Activated CD4-positive, CD25-positive, alpha-beta regulatory T cell (primary cell): ENCODE data around the gene GABBR1.

Experiments used
- DNase-seq, 4 experiments: peaks; one replicate each; lab custom pipeline; 2025; lab: John Stamatoyannopoulos, UW

GABBR1 gene

DNA sequence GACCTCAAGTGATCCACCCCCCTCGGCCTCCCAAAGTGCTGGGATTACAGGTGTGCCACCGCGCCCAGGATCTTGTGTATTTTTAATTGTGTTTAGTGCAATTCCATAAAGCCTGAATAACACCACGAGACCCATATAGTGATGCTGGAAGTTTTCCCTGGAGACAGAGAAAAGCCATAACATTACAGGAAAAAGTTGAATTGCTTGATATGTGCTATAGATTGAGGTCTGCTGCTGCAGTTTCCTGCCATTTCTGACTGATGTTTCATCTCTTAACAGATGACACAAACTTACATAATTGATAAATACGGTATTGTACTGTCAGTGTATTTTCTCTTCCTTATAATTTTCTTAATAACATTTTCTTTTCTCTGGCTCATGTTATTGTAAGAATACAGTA lies 66.1 kb downstream of the GABBR1 start:
- DNase-seq = no peak

DNA sequence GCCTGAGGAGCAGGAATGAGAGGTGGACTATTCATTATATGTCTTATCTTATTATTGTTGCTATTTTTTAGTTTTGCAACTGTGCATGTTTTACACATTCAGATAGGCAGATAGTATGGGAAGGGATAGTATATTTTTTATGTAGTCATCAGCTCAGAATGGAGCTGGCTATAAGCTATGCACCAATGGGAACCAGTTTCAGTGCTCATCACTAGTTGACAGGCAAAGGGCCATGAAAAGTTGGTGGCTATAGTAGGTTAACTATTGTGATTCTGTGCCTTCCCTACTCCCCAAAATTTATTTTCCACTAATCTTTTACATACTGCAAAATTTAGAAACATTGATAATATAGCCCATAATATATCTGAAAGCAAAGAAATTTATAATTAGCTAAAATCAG lies 68.1 kb downstream of the GABBR1 start:
- no peak for DNase-seq

DNA sequence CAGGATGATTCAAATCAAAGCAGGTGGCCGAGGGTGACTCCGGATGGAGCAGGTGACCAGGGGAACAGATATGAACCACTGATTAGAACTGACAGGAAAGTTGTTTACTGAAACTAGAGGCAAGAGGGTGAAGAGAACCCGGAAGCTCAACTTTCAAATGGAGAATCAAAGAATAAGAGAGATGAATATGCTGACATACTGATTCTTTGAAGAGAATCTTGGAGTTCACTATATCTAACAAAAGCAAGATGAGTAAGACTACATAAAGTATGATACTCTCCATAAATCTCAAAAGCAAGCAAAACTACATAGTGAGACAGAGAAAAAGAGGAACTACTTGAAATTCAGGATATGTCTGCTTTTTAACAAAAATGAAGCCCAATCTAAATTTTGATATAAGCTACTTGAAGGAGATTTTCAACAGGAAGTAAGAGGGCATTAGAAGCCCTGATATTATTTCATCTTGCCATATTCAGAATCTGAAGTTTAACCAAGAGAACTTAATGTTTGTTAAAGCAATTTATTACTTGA lies 69.5 kb downstream of the GABBR1 start:
- DNase-seq = no peak

GRCh38 chr6:29561606-29562181 lies 71.3 kb downstream of the GABBR1 start:
- DNase-seq = no peak

GRCh38 chr6:29561091-29561490 lies 71.9 kb downstream of the GABBR1 start:
- no peak for DNase-seq

DNA sequence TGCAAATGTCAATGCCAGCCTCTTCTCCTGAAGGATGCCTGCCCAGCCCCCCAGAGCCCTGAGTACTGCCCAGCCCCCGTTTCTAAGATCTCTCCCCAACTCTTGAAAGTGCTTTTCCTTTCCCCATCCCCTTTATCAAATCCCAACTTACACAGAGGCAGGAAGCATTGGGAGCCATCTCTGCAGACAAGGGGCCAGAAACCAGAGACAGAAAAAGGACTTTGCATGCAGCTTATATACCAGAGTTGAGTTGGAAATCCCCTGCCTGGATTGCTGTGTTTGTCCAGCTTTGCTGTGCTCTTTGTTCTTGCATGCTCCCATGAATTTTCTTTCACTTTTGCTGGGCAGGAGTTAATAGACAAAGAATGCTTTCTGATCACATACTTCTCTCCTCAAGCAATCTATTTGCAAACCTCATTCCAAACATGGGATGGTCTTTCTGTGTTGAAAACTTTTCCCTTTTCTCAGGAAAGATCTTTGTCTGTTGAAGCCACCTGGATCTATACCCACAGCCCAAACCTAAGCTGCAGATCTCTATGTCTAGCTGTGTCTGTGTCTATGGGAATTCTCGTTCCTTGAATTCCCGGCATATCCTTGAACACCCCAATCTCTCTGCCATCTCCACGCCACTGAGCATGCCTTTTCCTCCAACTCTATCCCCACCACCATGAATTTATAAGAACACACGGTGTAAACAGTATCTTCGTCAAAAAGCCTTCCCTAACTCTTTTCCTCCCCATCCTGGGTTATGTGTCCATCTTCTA lies 73.3 kb downstream of the GABBR1 start, which contains the start of gene UBD:
UBD (minus strand) TSS at position 209 of the 764 bp plus-strand sequence; CDS start at position 178, 31 bp downstream.
- DNase-seq = no peak

DNA sequence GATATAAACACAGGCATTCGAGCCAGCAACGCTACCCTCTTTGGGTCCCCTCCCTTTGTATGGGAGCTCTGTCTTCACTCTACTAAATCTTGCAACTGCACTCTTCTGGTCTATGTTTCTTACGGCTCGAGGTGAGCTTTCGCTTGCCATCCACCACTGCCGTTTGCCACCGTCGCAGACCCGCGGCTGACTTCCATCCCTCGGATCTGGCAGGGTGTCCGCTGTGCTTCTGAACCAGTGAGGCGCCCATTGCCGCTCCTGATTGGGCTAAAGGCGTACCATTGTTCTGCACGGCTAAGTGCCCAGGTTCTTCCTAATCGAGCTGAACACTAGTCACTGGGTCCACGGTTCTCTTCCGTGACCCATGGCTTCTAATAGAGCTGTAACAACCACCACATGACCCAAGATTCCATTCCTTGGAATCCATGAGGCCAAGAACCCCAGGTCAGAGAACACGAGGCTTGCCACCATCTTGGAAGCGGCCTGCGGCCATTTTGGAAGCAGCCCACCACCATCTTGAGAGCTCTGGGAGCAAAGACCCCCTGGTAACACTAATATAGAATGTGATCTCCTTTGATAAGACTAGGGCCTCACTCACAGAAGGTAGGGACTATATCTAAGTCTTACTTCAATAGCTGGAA lies 74.4 kb downstream of the GABBR1 start:
- no peak for DNase-seq

DNA sequence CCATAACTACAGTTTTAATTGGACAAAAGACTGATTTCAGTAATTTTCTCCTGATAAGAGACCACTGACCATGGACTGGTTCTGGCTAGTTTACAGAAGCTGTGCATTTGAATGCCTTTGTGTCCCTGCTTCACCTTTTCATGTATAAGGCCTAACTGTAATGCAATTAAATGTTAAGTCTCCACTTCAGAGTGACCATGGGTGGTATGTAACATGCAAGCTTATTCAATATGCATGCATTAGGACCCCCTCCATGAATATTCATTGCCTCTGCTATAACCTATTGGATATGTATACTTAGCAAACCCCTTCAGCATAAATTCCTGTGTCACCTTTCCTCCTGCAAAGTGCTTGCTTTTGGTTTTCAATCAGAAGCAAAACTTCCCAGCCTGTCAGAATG lies 75.7 kb downstream of the GABBR1 start:
- DNase-seq = no peak

GRCh38 chr6:29554764-29555163 lies 78.2 kb downstream of the GABBR1 start:
- DNase-seq = no peak

DNA sequence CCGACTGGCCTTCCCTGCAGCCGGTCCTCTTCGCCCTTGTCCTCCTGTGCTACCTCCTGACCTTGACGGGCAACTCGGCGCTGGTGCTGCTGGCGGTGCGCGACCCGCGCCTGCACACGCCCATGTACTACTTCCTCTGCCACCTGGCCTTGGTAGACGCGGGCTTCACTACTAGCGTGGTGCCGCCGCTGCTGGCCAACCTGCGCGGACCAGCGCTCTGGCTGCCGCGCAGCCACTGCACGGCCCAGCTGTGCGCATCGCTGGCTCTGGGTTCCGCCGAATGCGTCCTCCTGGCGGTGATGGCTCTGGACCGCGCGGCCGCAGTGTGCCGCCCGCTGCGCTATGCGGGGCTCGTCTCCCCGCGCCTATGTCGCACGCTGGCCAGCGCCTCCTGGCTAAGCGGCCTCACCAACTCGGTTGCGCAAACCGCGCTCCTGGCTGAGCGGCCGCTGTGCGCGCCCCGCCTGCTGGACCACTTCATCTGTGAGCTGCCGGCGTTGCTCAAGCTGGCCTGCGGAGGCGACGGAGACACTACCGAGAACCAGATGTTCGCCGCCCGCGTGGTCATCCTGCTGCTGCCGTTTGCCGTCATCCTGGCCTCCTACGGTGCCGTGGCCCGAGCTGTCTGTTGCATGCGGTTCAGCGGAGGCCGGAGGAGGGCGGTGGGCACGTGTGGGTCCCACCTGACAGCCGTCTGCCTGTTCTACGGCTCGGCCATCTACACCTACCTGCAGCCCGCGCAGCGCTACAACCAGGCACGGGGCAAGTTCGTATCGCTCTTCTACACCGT lies 79.5 kb downstream of the GABBR1 start:
- no peak for DNase-seq

DNA sequence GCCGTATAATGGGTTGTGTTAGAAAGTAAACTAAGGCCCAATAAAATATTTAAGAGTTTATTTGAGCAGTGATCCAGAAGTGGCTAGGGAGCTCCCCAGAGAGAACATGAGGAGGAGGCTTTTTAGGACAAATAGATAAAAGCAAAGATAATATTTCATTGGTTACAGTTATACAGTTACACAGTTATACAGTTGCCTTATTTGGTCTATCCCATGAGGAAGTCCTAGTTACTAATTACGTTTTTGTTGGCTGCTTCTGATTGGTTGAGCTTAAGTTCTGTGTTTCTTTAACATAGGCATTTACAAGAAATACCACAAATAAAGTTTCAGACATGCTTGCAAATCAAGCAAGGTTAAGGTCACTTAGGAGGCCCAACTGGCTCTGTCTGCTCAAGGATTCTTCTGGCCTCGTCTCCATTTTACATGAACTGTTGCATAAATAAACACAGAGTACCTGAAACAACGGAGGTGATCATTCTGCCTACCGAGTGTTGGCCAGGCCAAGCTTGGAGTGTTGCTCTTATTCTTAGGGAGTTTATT lies 80.4 kb downstream of the GABBR1 start:
- no peak for DNase-seq

DNA sequence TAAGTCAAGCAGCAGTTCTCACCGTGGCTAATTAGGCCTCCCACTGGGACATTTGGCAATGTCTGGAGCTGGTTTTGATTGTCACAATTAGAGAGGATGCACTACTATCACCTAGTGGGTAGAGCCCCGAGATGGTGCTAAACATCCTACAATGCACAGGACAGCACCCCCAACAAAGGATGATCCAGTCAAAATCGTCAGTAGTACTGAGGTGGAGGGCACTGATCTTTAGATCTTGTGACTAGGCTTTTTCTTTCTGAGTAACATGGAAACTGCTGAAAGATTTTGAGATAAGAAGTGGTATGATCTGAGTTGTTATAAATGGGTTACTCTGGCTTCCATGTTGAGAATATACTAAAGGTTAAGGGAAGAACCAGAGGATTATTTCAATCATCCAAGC lies 85.4 kb downstream of the GABBR1 start:
- no peak for DNase-seq

GRCh38 chr6:29537714-29538403 lies 95.1 kb downstream of the GABBR1 start:
- DNase-seq = no peak

DNA sequence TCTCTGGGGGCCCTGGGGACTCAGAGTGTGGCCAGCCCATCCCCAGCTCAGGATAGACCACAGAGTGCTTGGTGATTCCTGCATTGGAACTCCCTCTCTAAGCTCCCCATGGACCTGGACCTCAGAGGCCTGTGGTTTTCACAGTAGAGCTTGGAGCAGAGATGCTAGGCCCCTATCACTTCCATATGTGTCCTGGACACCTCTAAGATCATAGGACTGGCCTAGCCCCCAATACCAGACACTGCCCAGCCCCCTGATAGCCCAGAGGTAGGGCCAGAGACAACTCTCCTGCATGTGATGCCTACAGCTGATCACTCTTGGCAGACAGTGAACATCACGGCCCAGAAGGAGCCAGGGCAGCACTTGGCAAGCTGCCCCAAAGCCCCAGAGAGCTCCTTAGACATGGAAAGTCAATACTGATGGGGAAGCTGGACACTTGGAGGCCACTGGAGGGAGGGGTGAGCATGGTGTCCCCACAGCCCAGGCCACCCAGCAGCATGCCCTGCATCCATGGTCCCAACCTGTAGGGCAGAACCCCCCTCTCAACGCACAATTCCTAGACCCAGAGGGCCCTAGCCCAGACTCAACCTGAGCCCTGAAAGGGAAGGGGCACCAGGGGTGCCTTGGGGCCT lies 100.5 kb downstream of the GABBR1 start:
- DNase-seq = no peak

- DNase-seq = no peak
Observed at GRCh38 chr6:29531668-29532067, 101.3 kb downstream of the GABBR1 start.

- DNase-seq = no peak
Observed at GRCh38 chr6:29530671-29531310, 102.2 kb downstream of the GABBR1 start.

DNA sequence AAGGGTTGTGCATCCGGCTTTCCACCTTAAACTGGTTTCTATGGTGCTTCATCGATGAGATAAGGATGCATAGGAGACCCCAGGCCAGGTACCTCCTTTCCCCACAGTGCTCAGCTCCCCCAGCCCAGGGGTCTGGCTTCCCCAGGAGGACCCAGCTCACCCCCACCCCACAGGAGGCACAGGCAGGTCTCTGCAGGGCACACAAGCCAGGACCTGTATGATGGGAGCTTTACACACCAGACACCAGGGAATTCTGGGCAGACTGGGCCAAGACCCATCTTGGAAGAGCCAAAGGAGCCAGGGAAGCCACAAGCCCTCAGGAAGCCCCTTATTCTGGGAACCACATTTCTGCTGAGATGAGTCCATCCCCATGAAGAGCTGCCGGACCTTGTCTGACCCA lies 103.0 kb downstream of the GABBR1 start:
- DNase-seq = no peak

DNA sequence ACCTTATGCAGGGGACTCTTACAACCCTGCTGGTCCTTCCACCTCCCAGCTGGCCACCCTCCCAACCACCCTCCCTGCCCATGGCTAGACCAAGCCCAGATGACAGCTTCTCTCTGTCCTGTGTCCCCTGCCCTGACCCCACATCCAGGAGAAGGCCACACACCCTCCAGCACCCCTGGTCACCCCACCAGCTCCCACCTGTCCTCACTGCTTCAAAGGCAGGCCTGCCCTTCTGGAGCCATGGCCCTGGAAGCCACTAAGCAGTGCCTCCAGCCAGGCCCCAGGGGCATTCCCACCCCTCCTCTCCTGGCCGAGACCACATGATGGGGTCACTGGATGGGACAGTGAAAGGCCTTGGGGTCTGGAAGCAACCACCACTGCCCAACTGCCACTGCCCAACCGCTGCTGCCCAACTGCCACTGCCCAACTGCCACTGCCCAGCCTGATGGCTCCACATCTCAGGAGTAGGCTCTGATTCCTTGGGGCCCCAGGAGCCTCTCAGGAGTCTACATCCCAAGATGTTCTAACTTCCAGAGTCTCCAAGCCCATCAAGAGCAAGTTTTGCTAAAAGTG lies 103.9 kb downstream of the GABBR1 start:
- no peak for DNase-seq

- DNase-seq = no peak
Observed at GRCh38 chr6:29528300-29528931, 104.6 kb downstream of the GABBR1 start.

GRCh38 chr6:29527564-29527963 lies 105.4 kb downstream of the GABBR1 start:
- no peak for DNase-seq
